Lower leg skin (tissue), 4 donors: ENCODE results near the gene BRF1. TPM values are rescaled to one million over a fixed set of nuclear protein-coding genes. Genes with fewer than 3 reads are reported as not detected.
"Not testable (repeated sequence)": the region's sequence is repeated elsewhere in the genome, so short reads cannot be mapped to it uniquely, and the experiment has no call there.

Experiments
- DNase-seq, 2 donors: peaks; one replicate each; pipeline ENCODE4 v3.0.0-alpha.2; 2019; ENCODE audit warnings: low spot score in 2 of 2
- H3K4me3 ChIP-seq: fragments of 200-600 bp; sonication (generic); 2 replicates; pipeline ENCODE4 v1.5.1; 2017; ENCODE audit warnings: mild to moderate bottlenecking, low read depth; ENCODE audit not compliant: poor library complexity, severe bottlenecking
- CTCF ChIP-seq, 3 donors: fragments of 450-650 bp; IDR thresholded peaks; one replicate each; pipeline ENCODE4 v1.5.1; 2016; ENCODE audit warnings: antibody characterized with exemption in 3 of 3, mild to moderate bottlenecking in 3 of 3, moderate library complexity in 2 of 3
- POLR2A ChIP-seq, 2 donors: fragments of 450-650 bp; IDR thresholded peaks; one replicate each; pipeline ENCODE4 v1.6.1; 2016 to 2017; ENCODE audit warnings: antibody characterized with exemption in 2 of 2, mild to moderate bottlenecking in 1 of 2, moderate library complexity in 1 of 2
- WGBS, 2 donors: methylation state at CpG; one replicate each; pipeline ENCODE4 v1.1.5; 2018; 5-methylcytosine and 5-hydroxymethylcytosine counted together
- intact Hi-C: fragments of 100-400 bp; cut with DNase I; formaldehyde crosslinking; loops from one replicate; pipeline ENCODE4 v1.15.0; 2023; ENCODE audit warnings: low total_unique reads
- total RNA-seq, 4 donors: library from RNA; depleted of rRNA; stranded (reverse); fragments of >200 nt; gene quantifications; one replicate each; pipeline ENCODE4 v1.1.0, GENCODE V29; 2016

BRF1 gene
- total RNA-seq, 4 donors from 2014 or later: 32.7 to 74.5 (median 43.0) TPM

- H3K4me3 ChIP-seq: no peak overlapping the region
- intact Hi-C loops: no loop called here
- no peak for DNase-seq
- no peak for TF ChIP-seq POLR2A (IDR thresholded peaks at IDR 0.05)
- no peak for TF ChIP-seq CTCF (IDR thresholded peaks at IDR 0.05)
- WGBS, 2 donors: 87 to 91% methylated on average over 6 of the region's 6 CpGs
Observed at GRCh38 chr14:105337433-105337832, 36.6 kb upstream of the BRF1 start.

GRCh38 chr14:105336477-105337287 lies 35.9 kb upstream of the BRF1 start:
- WGBS, 2 donors: 95 to 96% methylated on average over 25 to 26 of the region's 26 CpGs
- DNase-seq: no peak
- H3K4me3 ChIP-seq: no peak overlapping the region
- intact Hi-C loops: no loop called here
- TF ChIP-seq CTCF (IDR thresholded peaks at IDR 0.05) (no peak), POLR2A (IDR thresholded peaks at IDR 0.05) (no peak)

GRCh38 chr14:105335735-105336476 lies 35.1 kb upstream of the BRF1 start:
- TF ChIP-seq CTCF (IDR thresholded peaks at IDR 0.05): no peak
- TF ChIP-seq POLR2A (IDR thresholded peaks at IDR 0.05): no peak
- intact Hi-C loops: no loop called here
- WGBS, 2 donors: 75 to 81% methylated on average over 27 to 32 of the region's 33 CpGs
- H3K4me3 ChIP-seq: no peak overlapping the region
- no peak for DNase-seq

GRCh38 chr14:105335231-105335542 lies 34.4 kb upstream of the BRF1 start:
- DNase-seq, H3K4me3 ChIP-seq, intact Hi-C loops: not testable (repeated sequence)
- 96 to 97% methylated on average over 7 to 20 of the region's 22 CpGs for WGBS, 2 donors

GRCh38 chr14:105334383-105335230 lies 33.8 kb upstream of the BRF1 start:
- WGBS, 2 donors: 85 to 92% methylated on average over 9 to 17 of the region's 17 CpGs
- no peak for TF ChIP-seq POLR2A (IDR thresholded peaks at IDR 0.05)
- TF ChIP-seq CTCF (IDR thresholded peaks at IDR 0.05): no peak

More at GRCh38 chr14:105334383-105335230, 33.8 kb upstream of the BRF1 start:
- H3K4me3 ChIP-seq: no peak overlapping the region
- intact Hi-C loops: no loop called here
- no peak for DNase-seq
